Endothelial cell of umbilical vein (primary cell): ENCODE results near the gene ASPSCR1.

Source experiments
- EZH2 ChIP-seq: IDR thresholded peaks from 2 replicates; pipeline ENCODE4 v1.6.1; 2012; ENCODE audit warnings: borderline replicate concordance, low read depth, mild to moderate bottlenecking, moderate library complexity, low read length, inconsistent platforms; ENCODE audit not compliant: severe bottlenecking
- FOS ChIP-seq: IDR thresholded peaks from 2 replicates; pipeline ENCODE4 v1.6.1; 2011; ENCODE audit warnings: mild to moderate bottlenecking, low read length, moderate library complexity, borderline replicate concordance; ENCODE audit not compliant: insufficient read depth
- JUN ChIP-seq: IDR thresholded peaks from 2 replicates; pipeline ENCODE4 v1.6.1; 2011; ENCODE audit warnings: borderline replicate concordance, low read depth; ENCODE audit not compliant: insufficient read length, insufficient read depth
- MAX ChIP-seq: IDR thresholded peaks from 2 replicates; pipeline ENCODE4 v1.6.1; 2011; ENCODE audit not compliant: insufficient read depth, insufficient read length
- MYC ChIP-seq: IDR thresholded peaks from one replicate; pipeline ENCODE4 v1.6.1; 2011; ENCODE audit warnings: mild to moderate bottlenecking, low read depth, low read length
- POLR2A ChIP-seq: IDR thresholded peaks from 2 replicates; pipeline ENCODE4 v1.6.1; 2012; ENCODE audit warnings: low read depth, mild to moderate bottlenecking, control low read depth, low read length
- POLR2AphosphoS5 ChIP-seq: IDR thresholded peaks from 2 replicates; pipeline ENCODE4 v1.6.1; 2012; ENCODE audit warnings: low read depth, mild to moderate bottlenecking, control low read depth, low read length, moderate library complexity; ENCODE audit not compliant: insufficient read depth
- TF ChIP-seq, protein P1 (sequence below), 2 donors: IDR thresholded peaks; 1 replicate in 1 of 2; 2 replicates in 1 of 2; pipeline ENCODE4 v1.5.1; 2011; ENCODE audit warnings: low read length in 2 of 2, mild to moderate bottlenecking in 2 of 2, moderate library complexity in 2 of 2, control low read depth in 1 of 2, inconsistent platforms in 1 of 2, low read depth in 1 of 2; ENCODE audit not compliant: insufficient read depth in 1 of 2; ENCODE audit errors: extremely low read depth in 1 of 2

DNA sequence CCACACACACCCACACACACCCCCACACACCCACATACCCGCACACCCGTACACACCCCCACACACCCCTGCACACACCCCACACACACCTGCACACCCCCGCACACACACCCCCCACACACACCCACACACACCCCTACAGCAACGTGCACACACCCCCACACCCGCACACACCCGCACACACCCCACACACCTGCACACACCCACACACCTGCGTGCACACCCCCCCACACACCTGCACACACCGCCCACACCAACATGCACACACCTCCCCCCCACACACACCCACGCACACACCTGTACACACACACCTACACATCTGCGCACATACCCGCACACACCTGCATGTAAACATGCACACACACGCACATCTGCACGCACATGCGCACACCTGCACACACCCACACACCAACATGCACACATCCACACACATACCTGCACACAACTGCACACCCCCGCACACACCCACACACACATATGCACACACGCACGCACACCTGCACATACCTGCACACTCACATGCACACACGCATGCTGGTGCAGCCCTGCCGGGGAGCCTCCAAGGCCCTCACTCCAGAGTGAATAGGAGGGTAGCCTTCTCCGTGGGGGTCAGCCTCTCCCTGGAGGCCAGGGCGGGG is 7.5 kb downstream of the ASPSCR1 start:
- TF ChIP-seq, protein P1, sequence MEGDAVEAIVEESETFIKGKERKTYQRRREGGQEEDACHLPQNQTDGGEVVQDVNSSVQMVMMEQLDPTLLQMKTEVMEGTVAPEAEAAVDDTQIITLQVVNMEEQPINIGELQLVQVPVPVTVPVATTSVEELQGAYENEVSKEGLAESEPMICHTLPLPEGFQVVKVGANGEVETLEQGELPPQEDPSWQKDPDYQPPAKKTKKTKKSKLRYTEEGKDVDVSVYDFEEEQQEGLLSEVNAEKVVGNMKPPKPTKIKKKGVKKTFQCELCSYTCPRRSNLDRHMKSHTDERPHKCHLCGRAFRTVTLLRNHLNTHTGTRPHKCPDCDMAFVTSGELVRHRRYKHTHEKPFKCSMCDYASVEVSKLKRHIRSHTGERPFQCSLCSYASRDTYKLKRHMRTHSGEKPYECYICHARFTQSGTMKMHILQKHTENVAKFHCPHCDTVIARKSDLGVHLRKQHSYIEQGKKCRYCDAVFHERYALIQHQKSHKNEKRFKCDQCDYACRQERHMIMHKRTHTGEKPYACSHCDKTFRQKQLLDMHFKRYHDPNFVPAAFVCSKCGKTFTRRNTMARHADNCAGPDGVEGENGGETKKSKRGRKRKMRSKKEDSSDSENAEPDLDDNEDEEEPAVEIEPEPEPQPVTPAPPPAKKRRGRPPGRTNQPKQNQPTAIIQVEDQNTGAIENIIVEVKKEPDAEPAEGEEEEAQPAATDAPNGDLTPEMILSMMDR (IDR thresholded peaks at IDR 0.05; ENCODE audit: extremely low read depth in 1 of 2, insufficient read depth in 1 of 2, low read depth in 1 of 2, low read length in 2 of 2) = no peak
- TF ChIP-seq POLR2A = no peak
- no peak for TF ChIP-seq POLR2AphosphoS5
- TF ChIP-seq EZH2 = no peak
- no peak for TF ChIP-seq MAX
- no peak for TF ChIP-seq FOS
- no peak for TF ChIP-seq MYC
- TF ChIP-seq JUN = no peak
